ENCODE data around the gene CPM. TPM values are rescaled to one million over a fixed set of nuclear protein-coding genes. Genes with fewer than 3 reads are reported as not detected.

CPM gene
- total RNA-seq, 1 donor = 17.1 TPM

- no peak for DNase-seq (ENCODE audit: low read depth)
- H3K4me3 ChIP-seq (ENCODE audit: low read depth, low read length) = no peak overlapping the region
- TF ChIP-seq CTCF (IDR thresholded peaks at IDR 0.05; ENCODE audit: insufficient read depth, low read length) = no peak
These were observed 104.3 kb downstream of the CPM start for GRCh38 chr12:68828672-68829068.

- DNase-seq (ENCODE audit: low read depth) = no peak
- no peak for TF ChIP-seq CTCF (IDR thresholded peaks at IDR 0.05; ENCODE audit: insufficient read depth, low read length)
- H3K4me3 ChIP-seq (ENCODE audit: low read depth, low read length) = no peak overlapping the region
These were observed 104.9 kb downstream of the CPM start for GRCh38 chr12:68827895-68828671.

GRCh38 chr12:68825569-68826217 lies 107.3 kb downstream of the CPM start:
- TF ChIP-seq CTCF (IDR thresholded peaks at IDR 0.05; ENCODE audit: insufficient read depth, low read length) = no peak
- no peak for DNase-seq (ENCODE audit: low read depth)
- no peak overlapping the region for H3K4me3 ChIP-seq (ENCODE audit: low read depth, low read length)

GRCh38 chr12:68824597-68825250 lies 108.2 kb downstream of the CPM start:
- no peak overlapping the region for H3K4me3 ChIP-seq (ENCODE audit: low read depth, low read length)
- DNase-seq (ENCODE audit: low read depth) = no peak
- no peak for TF ChIP-seq CTCF (IDR thresholded peaks at IDR 0.05; ENCODE audit: insufficient read depth, low read length)

GRCh38 chr12:68824131-68824530 lies 108.8 kb downstream of the CPM start:
- H3K4me3 ChIP-seq (ENCODE audit: low read depth, low read length) = no peak overlapping the region
- TF ChIP-seq CTCF (IDR thresholded peaks at IDR 0.05; ENCODE audit: insufficient read depth, low read length) = no peak
- no peak for DNase-seq (ENCODE audit: low read depth)

GRCh38 chr12:68823696-68824095 lies 109.3 kb downstream of the CPM start:
- no peak for TF ChIP-seq CTCF (IDR thresholded peaks at IDR 0.05; ENCODE audit: insufficient read depth, low read length)
- no peak overlapping the region for H3K4me3 ChIP-seq (ENCODE audit: low read depth, low read length)
- DNase-seq (ENCODE audit: low read depth) = no peak
